ENCODE results near the gene WDR77. TPM values are rescaled to one million over a fixed set of nuclear protein-coding genes. Genes with fewer than 3 reads are reported as not detected.
A peak's percentile ranks its signal among the peaks of the same experiment; 100 is the strongest.

WDR77 gene
- total and polyA plus RNA-seq, 2 donors, result 29.6 to 36.8 TPM

DNA sequence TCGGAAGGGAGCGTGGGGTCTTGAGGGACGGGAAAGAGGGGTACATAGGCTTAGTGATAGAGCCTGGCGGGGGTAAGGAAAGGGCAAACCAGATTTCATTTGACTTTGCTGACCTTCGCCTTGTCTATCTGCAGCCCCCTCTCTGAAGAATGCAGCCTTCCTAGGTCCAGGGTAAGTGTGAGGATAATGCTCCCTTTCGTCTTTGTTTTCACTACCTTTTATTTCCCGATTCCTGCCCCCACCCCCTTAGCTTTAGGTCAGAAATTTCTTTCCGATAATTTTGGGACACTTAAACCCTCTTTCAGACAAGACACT is 604 bp upstream of the WDR77 start:
- peak overlapping the region; percentile 72 to 74 for H3K27ac ChIP-seq (ENCODE audit: low read depth in 1 of 2, low read length in 1 of 2)
- DNase-seq (ENCODE audit: low read depth in 6 of 9, low spot score in 9 of 9), result no peak
- H3K36me3 ChIP-seq (ENCODE audit: control insufficient read depth in 2 of 2, insufficient read depth in 2 of 2, low read length in 1 of 2), result peaks cover 5 to 43% of the 10 kb centered on the region in 2 donors
- H3K27me3 ChIP-seq (ENCODE audit: control insufficient read depth in 2 of 2, insufficient read depth in 1 of 2, low read length in 1 of 2), result no peaks in the 10 kb centered on the region
- H3K4me1 ChIP-seq (ENCODE audit: control insufficient read depth in 2 of 2, insufficient read depth in 2 of 2, low read length in 2 of 2), result peaks cover 22 to 23% of the 10 kb centered on the region in 2 donors
- WGBS, result under 1% methylated on average over 8 of the region's 8 CpGs
- peak overlapping the region; percentile 83 to 90 for H3K4me3 ChIP-seq (ENCODE audit: low read length in 2 of 2)
- H3K9me3 ChIP-seq (ENCODE audit: control insufficient read depth in 2 of 2, insufficient read depth in 1 of 2, low read length in 1 of 2), result peaks cover 0 to 3% of the 10 kb centered on the region in 2 donors

DNA sequence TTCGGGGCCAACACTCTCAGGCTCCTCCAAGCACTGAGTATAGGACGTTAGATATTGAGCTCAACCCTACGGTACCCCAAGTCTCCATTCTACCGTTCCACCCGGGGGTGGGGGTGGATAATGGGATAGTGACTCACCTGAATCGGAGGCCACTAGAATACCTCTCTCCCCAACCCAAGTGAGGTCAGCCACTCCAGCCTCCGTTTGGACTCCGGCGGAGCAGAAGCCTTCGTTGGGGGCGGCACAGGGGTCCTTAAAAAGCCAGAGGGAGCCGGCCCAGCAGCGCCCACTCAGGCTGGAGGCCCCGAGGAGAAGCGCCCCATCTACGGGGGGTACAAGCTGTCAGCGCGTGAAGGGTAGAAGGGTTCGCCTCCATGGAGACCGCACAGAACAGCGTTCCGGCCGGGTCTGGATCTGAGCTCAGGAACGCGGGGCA is 556 bp downstream of the WDR77 start:
- peak in 1 of 9 donors; percentile 14 for DNase-seq (ENCODE audit: low read depth in 6 of 9, low spot score in 9 of 9)
- 1% methylated on average over 25 of the region's 25 CpGs for WGBS

DNA sequence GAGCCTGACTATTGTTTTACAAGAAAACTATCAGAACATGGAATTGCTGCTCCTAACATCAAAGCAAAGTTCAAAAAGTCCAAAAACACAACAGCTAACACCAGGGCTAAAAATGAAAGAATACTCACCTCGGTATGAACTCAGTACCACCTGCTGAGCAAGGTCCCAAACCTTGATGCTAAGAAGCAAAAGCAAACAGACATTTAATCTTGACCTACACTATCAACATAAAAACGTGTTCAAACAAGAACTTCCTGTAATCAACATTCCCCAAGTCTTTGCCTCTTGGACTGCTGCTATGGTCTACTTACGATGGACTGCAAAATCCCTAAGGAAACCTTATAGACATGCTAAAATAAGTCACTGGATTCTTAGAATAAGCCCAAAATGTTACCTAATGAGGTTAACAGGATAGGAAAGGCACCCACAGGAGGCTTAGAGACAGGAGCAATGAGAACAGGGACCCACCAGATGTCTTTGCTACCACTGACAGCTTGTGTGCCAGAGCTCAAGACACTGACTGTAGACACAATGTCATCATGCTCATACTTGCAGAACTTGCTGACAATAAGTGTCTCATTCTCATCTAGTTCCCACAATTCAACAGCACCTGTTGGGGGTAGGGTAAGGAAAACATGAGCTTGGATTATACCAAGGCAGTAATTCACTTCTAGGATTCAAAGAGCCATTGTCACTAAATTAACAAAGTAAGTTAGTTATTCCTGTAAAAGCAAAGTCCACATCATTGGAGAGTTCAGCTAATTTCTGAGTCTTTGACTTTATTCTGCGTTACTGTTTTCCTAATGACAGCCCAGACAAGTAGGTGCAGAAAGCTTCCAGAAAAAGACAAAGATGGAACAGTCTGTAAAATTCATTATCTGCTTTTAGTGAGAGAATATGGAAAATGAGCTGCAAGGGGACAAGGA is 1.8 kb downstream of the WDR77 start:
- Histone ChIP-seq H3K36me3 (ENCODE audit: control insufficient read depth in 2 of 2, insufficient read depth in 2 of 2, low read length in 1 of 2) (peaks cover 18 to 53% of the 10 kb centered on the region in 2 donors), H3K27ac (ENCODE audit: low read depth in 1 of 2, low read length in 1 of 2) (no peak overlapping the region), H3K9me3 (ENCODE audit: control insufficient read depth in 2 of 2, insufficient read depth in 1 of 2, low read length in 1 of 2) (peaks cover 0 to 3% of the 10 kb centered on the region in 2 donors), H3K27me3 (ENCODE audit: control insufficient read depth in 2 of 2, insufficient read depth in 1 of 2, low read length in 1 of 2) (no peaks in the 10 kb centered on the region), H3K4me1 (ENCODE audit: control insufficient read depth in 2 of 2, insufficient read depth in 2 of 2, low read length in 2 of 2) (peaks cover 22 to 23% of the 10 kb centered on the region in 2 donors), H3K4me3 (ENCODE audit: low read length in 2 of 2) (no peak overlapping the region)
- 88% methylated on average over 4 of the region's 4 CpGs for WGBS
- peak in 1 of 9 donors; percentile 19 for DNase-seq (ENCODE audit: low read depth in 6 of 9, low spot score in 9 of 9)

More for the DNA sequence above, 556 bp downstream of the WDR77 start:
- Histone ChIP-seq H3K4me1 (ENCODE audit: control insufficient read depth in 2 of 2, insufficient read depth in 2 of 2, low read length in 2 of 2) (peaks cover 22 to 23% of the 10 kb centered on the region in 2 donors), H3K9me3 (ENCODE audit: control insufficient read depth in 2 of 2, insufficient read depth in 1 of 2, low read length in 1 of 2) (peaks cover 0 to 3% of the 10 kb centered on the region in 2 donors), H3K27ac (ENCODE audit: low read depth in 1 of 2, low read length in 1 of 2) (peak overlapping the region; percentile 46 to 72), H3K4me3 (ENCODE audit: low read length in 2 of 2) (peak overlapping the region; percentile 83 to 90), H3K36me3 (ENCODE audit: control insufficient read depth in 2 of 2, insufficient read depth in 2 of 2, low read length in 1 of 2) (peaks cover 5 to 45% of the 10 kb centered on the region in 2 donors), H3K27me3 (ENCODE audit: control insufficient read depth in 2 of 2, insufficient read depth in 1 of 2, low read length in 1 of 2) (no peaks in the 10 kb centered on the region)

DNA sequence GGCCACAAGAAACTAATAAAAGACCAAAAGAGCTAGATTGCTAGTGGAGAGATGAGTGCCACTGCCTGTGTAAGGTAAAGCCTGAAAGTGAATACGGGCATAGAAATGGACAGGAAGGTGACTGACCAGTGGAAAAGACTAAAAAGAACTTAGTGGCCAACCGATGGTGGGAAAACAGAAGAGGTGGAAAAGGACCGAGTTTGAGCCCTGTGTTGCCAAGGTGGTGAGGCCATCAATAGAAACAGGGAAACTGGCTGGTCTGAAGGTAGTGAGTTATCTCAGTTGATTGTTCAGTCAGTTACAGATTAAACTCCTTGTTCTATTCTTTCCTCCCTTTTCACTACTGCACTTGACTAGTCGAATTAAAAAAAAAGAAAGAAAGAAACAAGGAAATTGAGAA is 2.5 kb downstream of the WDR77 start:
- peak overlapping the region in 1 of 2 donors; percentile 46 for H3K27ac ChIP-seq (ENCODE audit: low read depth in 1 of 2, low read length in 1 of 2)
- WGBS, result 98% methylated on average over 4 of the region's 4 CpGs
- H3K4me1 ChIP-seq (ENCODE audit: control insufficient read depth in 2 of 2, insufficient read depth in 2 of 2, low read length in 2 of 2), result peaks cover 22 to 23% of the 10 kb centered on the region in 2 donors
- peaks cover 25 to 58% of the 10 kb centered on the region in 2 donors for H3K36me3 ChIP-seq (ENCODE audit: control insufficient read depth in 2 of 2, insufficient read depth in 2 of 2, low read length in 1 of 2)
- DNase-seq (ENCODE audit: low read depth in 6 of 9, low spot score in 9 of 9), result no peak
- H3K4me3 ChIP-seq (ENCODE audit: low read length in 2 of 2), result no peak overlapping the region
- H3K27me3 ChIP-seq (ENCODE audit: control insufficient read depth in 2 of 2, insufficient read depth in 1 of 2, low read length in 1 of 2), result no peaks in the 10 kb centered on the region
- peaks cover 0 to 3% of the 10 kb centered on the region in 2 donors for H3K9me3 ChIP-seq (ENCODE audit: control insufficient read depth in 2 of 2, insufficient read depth in 1 of 2, low read length in 1 of 2)

DNA sequence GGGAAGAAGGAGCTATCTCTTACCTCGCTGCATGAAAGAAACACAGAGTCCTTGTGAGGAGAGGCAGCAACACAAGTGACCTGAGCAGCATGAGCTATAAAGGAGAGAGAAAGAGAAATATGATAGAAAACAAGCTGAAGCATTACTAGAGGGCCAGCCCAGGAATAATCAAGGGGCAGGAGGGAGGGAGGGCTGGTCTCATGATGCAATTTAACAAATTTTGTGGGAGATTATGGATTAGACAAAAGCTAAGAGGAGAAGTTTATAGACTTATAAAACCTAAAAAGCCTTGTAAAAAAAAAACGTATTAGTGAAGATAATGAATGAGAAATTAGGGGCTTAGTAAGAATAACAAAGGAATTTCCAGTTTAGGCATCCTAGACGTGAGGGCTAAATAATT is 5.0 kb downstream of the WDR77 start:
- 96% methylated on average over 3 of the region's 3 CpGs for WGBS
- Histone ChIP-seq H3K4me3 (ENCODE audit: low read length in 2 of 2) (no peak overlapping the region), H3K9me3 (ENCODE audit: control insufficient read depth in 2 of 2, insufficient read depth in 1 of 2, low read length in 1 of 2) (no peaks in the 10 kb centered on the region), H3K36me3 (ENCODE audit: control insufficient read depth in 2 of 2, insufficient read depth in 2 of 2, low read length in 1 of 2) (peaks cover 37 to 74% of the 10 kb centered on the region in 2 donors), H3K27ac (ENCODE audit: low read depth in 1 of 2, low read length in 1 of 2) (no peak overlapping the region), H3K27me3 (ENCODE audit: control insufficient read depth in 2 of 2, insufficient read depth in 1 of 2, low read length in 1 of 2) (no peaks in the 10 kb centered on the region), H3K4me1 (ENCODE audit: control insufficient read depth in 2 of 2, insufficient read depth in 2 of 2, low read length in 2 of 2) (peaks cover 13 to 15% of the 10 kb centered on the region in 2 donors)
- no peak for DNase-seq (ENCODE audit: low read depth in 6 of 9, low spot score in 9 of 9)

DNA sequence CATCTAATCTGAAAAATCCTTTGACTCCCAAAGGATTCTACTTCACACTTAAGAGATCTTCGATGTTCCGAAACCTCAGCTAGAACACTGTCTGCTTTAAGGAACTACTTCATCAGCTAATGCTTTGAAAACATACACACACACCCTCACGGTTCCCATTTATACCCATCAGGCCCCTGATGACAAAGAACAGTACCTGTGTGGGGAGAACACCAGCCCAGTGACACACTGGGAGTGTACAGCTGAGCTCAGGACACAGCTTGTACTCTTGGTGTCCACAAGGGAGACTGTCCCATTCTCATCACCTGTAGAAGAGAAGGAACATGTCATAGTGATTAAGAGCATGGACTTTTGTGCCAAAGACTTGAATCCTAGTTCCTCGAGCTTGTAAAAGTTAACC is 6.6 kb downstream of the WDR77 start:
- Histone ChIP-seq H3K4me3 (ENCODE audit: low read length in 2 of 2) (no peak overlapping the region), H3K36me3 (ENCODE audit: control insufficient read depth in 2 of 2, insufficient read depth in 2 of 2, low read length in 1 of 2) (peaks cover 41 to 85% of the 10 kb centered on the region in 2 donors), H3K27ac (ENCODE audit: low read depth in 1 of 2, low read length in 1 of 2) (no peak overlapping the region), H3K27me3 (ENCODE audit: control insufficient read depth in 2 of 2, insufficient read depth in 1 of 2, low read length in 1 of 2) (no peaks in the 10 kb centered on the region), H3K9me3 (ENCODE audit: control insufficient read depth in 2 of 2, insufficient read depth in 1 of 2, low read length in 1 of 2) (no peaks in the 10 kb centered on the region), H3K4me1 (ENCODE audit: control insufficient read depth in 2 of 2, insufficient read depth in 2 of 2, low read length in 2 of 2) (peaks cover 3 to 7% of the 10 kb centered on the region in 2 donors)
- no peak for DNase-seq (ENCODE audit: low read depth in 6 of 9, low spot score in 9 of 9)
- 86% methylated on average over 4 of the region's 4 CpGs for WGBS

DNA sequence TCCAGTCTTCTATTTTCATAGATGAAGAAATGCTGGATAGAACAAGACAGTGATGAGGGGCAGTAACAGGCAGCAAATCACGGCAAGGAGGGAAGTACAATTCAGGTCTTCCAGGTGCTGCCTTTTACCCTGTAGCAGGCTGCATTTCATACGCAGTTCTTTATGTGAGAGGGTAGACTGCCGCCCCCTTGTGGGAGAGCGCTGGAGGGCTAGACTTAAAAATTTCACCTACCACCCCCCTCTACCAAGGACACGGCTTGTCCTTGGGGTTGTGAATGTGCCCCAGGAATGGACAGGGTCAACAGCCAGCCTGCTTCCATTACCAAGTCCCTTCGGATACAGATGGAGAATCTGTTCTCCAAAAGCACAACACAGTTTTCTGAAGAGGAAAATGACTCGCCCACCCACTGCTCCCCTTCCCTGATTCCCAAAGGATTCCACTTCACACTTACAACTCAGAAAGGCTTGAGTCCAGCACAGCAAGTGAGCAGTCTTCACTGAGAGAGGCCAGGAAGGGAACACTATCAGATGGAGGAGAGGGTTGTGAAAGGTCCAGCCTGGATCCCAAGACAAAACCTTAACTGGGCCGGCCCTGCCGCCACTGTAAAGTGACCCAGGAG is 7.4 kb downstream of the WDR77 start:
- DNase-seq (ENCODE audit: low read depth in 6 of 9, low spot score in 9 of 9), result peak in 8 of 9 donors; percentile 19 to 79 (median 46)
- WGBS, result 78% methylated on average over 9 of the region's 9 CpGs
- Histone ChIP-seq H3K4me3 (ENCODE audit: low read length in 2 of 2) (no peak overlapping the region), H3K27ac (ENCODE audit: low read depth in 1 of 2, low read length in 1 of 2) (no peak overlapping the region), H3K36me3 (ENCODE audit: control insufficient read depth in 2 of 2, insufficient read depth in 2 of 2, low read length in 1 of 2) (peaks cover 44 to 81% of the 10 kb centered on the region in 2 donors), H3K9me3 (ENCODE audit: control insufficient read depth in 2 of 2, insufficient read depth in 1 of 2, low read length in 1 of 2) (no peaks in the 10 kb centered on the region), H3K4me1 (ENCODE audit: control insufficient read depth in 2 of 2, insufficient read depth in 2 of 2, low read length in 2 of 2) (no peaks in the 10 kb centered on the region), H3K27me3 (ENCODE audit: control insufficient read depth in 2 of 2, insufficient read depth in 1 of 2, low read length in 1 of 2) (no peaks in the 10 kb centered on the region)

DNA sequence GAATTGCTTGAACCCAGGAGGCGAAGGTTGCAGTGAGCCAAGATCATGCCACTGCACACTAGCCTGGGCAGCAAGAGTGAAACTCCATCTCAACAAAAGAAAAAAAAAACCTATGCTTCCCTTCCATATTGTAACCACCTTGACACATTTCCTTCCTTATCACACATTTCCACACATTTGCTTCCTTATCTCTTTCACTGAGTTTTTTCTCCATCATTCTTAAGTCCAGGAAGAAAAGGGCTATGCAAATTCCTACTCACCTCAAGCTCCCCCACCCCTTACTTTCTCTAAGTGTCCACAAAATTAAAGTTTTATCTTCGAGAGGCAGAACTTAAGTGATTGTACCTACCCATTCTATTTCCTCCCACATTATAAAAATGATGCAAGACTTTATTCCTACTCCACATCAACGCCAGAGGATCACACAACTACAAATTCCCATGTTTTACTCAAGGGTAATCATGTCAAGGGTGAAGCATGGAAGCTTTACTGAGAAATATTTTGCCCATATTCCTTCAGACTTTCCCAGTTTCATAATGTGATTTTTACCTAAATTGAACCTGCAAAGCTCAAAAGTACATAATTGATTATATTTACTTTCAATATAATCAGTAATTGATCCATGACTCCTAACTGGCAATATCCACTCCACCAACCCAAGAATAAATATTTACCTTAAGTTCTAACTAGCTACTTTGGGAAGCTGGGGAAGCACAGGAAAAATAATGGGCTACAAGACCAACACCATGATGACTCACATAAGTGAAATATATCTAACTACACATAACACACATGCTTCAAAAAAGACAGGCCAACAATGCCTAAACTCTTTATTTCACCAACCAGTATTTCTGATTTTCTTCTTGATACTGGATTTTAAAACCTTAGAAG is 9.3 kb downstream of the WDR77 start:
- peaks cover 44 to 66% of the 10 kb centered on the region in 2 donors for H3K36me3 ChIP-seq (ENCODE audit: control insufficient read depth in 2 of 2, insufficient read depth in 2 of 2, low read length in 1 of 2)
- no peaks in the 10 kb centered on the region for H3K9me3 ChIP-seq (ENCODE audit: control insufficient read depth in 2 of 2, insufficient read depth in 1 of 2, low read length in 1 of 2)
- H3K4me1 ChIP-seq (ENCODE audit: control insufficient read depth in 2 of 2, insufficient read depth in 2 of 2, low read length in 2 of 2), result no peaks in the 10 kb centered on the region
- DNase-seq (ENCODE audit: low read depth in 6 of 9, low spot score in 9 of 9), result no peak
- H3K4me3 ChIP-seq (ENCODE audit: low read length in 2 of 2), result no peak overlapping the region
- H3K27ac ChIP-seq (ENCODE audit: low read depth in 1 of 2, low read length in 1 of 2), result no peak overlapping the region
- WGBS, result 98% methylated on average over 3 of the region's 3 CpGs
- no peaks in the 10 kb centered on the region for H3K27me3 ChIP-seq (ENCODE audit: control insufficient read depth in 2 of 2, insufficient read depth in 1 of 2, low read length in 1 of 2)

All from thymus (tissue), 11 donors.